ENCODE measurements around the gene PIGC. TPM values are rescaled to one million over a fixed set of nuclear protein-coding genes. Genes with fewer than 3 reads are reported as not detected.

PIGC gene
- total RNA-seq, 4 donors from 2014 or later, result 9.6 to 13.7 (median 12.8) TPM

DNA sequence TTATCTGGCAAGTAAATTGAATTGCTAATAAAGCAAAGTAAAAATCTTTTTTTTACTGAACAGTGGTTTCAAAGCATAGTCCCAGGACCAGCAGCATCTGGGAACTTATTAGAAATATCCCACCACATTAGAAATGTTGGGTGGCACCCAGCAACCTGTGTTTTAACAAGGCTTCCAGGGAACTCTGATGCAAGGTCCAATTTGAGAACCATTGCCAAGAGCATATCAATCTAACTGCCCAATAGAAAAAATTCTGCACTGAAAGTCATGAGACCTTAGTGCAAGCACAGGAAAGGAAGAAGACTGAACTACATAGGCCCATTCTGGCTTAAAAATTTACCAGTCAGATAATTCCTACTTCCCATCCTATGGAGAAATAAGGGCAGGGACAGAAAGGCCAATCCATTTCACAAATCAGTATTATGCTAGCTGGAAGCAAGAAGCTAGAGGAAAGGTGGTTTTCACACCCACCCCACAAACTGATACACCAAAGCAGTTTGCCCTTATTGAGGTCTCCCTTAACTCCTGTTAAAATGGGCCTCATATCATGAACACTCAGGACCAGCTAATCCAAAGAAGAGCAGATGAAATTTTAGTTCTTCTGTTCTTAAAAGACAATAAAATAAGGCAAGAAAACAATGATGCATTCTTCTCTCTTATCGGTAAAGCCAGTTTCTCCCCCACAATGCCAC lies 40.8 kb downstream of the PIGC start:
- DNase-seq, result no peak
- intact Hi-C loops (cut with DNase I; ENCODE audit: low total_unique reads), result loop anchor here (10.0 kb wide), 1 partner anchor 398 kb away; no protein-coding TSS in a partner anchor
- Histone ChIP-seq H3K36me3 (no peaks in the 10 kb centered on the region), H3K4me1 (peaks cover 4 to 12% of the 10 kb centered on the region in 2 donors), H3K9me3 (no peaks in the 10 kb centered on the region), H3K27me3 (no peaks in the 10 kb centered on the region), H3K27ac (no peak overlapping the region), H3K4me3 (no peak overlapping the region)
- no peak for ATAC-seq
- in situ Hi-C loops (cut with MboI; ENCODE audit: low sequenced_read_pairs in 4 of 4), result loop anchor here in 2 of 4 donors (25.0 kb wide), 1 partner anchor 391 kb away; no protein-coding TSS in a partner anchor
- TF ChIP-seq POLR2A (IDR thresholded peaks at IDR 0.05) (no peak), CTCF (IDR thresholded peaks at IDR 0.05 in 4 of 5, conservative IDR thresholded peaks at IDR 0.05 in 1 of 5) (no peak)

DNA sequence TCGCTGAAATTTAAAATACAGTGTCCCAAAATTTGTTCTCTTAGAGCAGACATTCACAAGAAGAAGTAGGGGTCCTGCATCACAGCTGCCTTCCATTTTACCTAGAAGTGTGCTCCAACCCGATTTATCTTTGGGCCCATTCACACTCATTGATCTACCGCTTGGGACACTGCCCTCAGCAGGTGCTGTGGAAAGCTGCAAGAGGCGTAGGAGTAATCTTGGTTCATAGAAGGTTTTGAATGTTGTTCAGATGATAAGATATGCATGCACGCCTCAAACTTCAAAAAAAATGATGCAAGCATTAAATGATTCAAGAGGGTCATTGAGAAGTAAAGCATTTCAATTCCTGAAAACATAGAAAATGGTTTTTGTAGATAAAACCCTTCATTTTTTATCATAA lies 42.0 kb downstream of the PIGC start:
- no peak for DNase-seq
- H3K4me1 ChIP-seq, result peaks cover 4 to 13% of the 10 kb centered on the region in 2 donors
- H3K9me3 ChIP-seq, result no peaks in the 10 kb centered on the region
- TF ChIP-seq POLR2A (IDR thresholded peaks at IDR 0.05) (no peak), CTCF (IDR thresholded peaks at IDR 0.05 in 4 of 5, conservative IDR thresholded peaks at IDR 0.05 in 1 of 5) (no peak)
- no peaks in the 10 kb centered on the region for H3K36me3 ChIP-seq
- H3K27ac ChIP-seq, result no peak overlapping the region
- in situ Hi-C loops (cut with MboI; ENCODE audit: low sequenced_read_pairs in 4 of 4), result loop anchor here in 2 of 4 donors (25.0 kb wide), 1 partner anchor 390 kb away; no protein-coding TSS in a partner anchor
- no peak overlapping the region for H3K4me3 ChIP-seq
- no peak for ATAC-seq
- intact Hi-C loops (cut with DNase I; ENCODE audit: low total_unique reads), result loop anchor here (10.0 kb wide), 1 partner anchor 397 kb away; no protein-coding TSS in a partner anchor
- H3K27me3 ChIP-seq, result no peaks in the 10 kb centered on the region

DNA sequence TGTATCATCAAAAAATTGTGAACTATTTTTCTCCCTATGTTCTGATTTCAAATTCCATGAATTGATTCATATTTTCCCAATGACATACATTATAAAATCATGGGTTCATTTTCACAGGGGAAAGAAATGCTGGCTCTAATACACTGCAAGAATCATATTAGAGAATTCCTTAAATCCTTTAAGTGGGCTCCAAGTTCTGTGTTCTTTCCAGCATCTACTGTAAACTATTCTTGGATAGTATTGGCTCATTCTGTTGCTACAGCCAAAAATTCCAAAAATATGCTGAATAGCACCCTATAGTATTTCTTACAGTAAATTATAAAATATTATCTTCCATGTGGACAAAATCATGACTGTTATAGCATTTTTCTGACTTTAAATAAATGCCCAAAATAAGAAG lies 42.4 kb downstream of the PIGC start:
- in situ Hi-C loops (cut with MboI; ENCODE audit: low sequenced_read_pairs in 4 of 4), result loop anchor here in 2 of 4 donors (25.0 kb wide), 1 partner anchor 389 kb away; no protein-coding TSS in a partner anchor

GRCh38 chr1:172400722-172401105 lies 43.2 kb downstream of the PIGC start:
- peaks cover 4 to 13% of the 10 kb centered on the region in 2 donors for H3K4me1 ChIP-seq
- H3K9me3 ChIP-seq, result no peaks in the 10 kb centered on the region
- no peaks in the 10 kb centered on the region for H3K27me3 ChIP-seq
- no peak for ATAC-seq
- no peak overlapping the region for H3K4me3 ChIP-seq
- no peaks in the 10 kb centered on the region for H3K36me3 ChIP-seq
- no peak overlapping the region for H3K27ac ChIP-seq
- intact Hi-C loops (cut with DNase I; ENCODE audit: low total_unique reads), result loop anchor here (10.0 kb wide), 1 partner anchor 396 kb away; no protein-coding TSS in a partner anchor
- TF ChIP-seq POLR2A (IDR thresholded peaks at IDR 0.05) (no peak), CTCF (IDR thresholded peaks at IDR 0.05 in 4 of 5, conservative IDR thresholded peaks at IDR 0.05 in 1 of 5) (no peak)
- no peak for DNase-seq
- in situ Hi-C loops (cut with MboI; ENCODE audit: low sequenced_read_pairs in 4 of 4), result loop anchor here in 2 of 4 donors (25.0 kb wide), 1 partner anchor 388 kb away; no protein-coding TSS in a partner anchor

More for the DNA sequence above, 42.4 kb downstream of the PIGC start:
- Histone ChIP-seq H3K4me1 (peaks cover 4 to 13% of the 10 kb centered on the region in 2 donors), H3K27me3 (no peaks in the 10 kb centered on the region), H3K4me3 (no peak overlapping the region), H3K27ac (no peak overlapping the region), H3K36me3 (no peaks in the 10 kb centered on the region), H3K9me3 (no peaks in the 10 kb centered on the region)
- TF ChIP-seq POLR2A (IDR thresholded peaks at IDR 0.05) (no peak), CTCF (IDR thresholded peaks at IDR 0.05 in 4 of 5, conservative IDR thresholded peaks at IDR 0.05 in 1 of 5) (no peak)
- intact Hi-C loops (cut with DNase I; ENCODE audit: low total_unique reads), result loop anchor here (10.0 kb wide), 1 partner anchor 397 kb away; no protein-coding TSS in a partner anchor
- ATAC-seq, result no peak
- DNase-seq, result no peak
